IPS-NIHi7 (cell line): ENCODE data around the gene TECR.
"Not testable (repeated sequence)": the region's sequence is repeated elsewhere in the genome, so short reads cannot be mapped to it uniquely, and the experiment has no call there.

Source experiments
- DNase-seq: peaks from one replicate; pipeline ENCODE4 v3.0.0; 2012; ENCODE audit warnings: mixed read lengths; ENCODE audit errors: extremely low spot score

The TECR gene

DNA sequence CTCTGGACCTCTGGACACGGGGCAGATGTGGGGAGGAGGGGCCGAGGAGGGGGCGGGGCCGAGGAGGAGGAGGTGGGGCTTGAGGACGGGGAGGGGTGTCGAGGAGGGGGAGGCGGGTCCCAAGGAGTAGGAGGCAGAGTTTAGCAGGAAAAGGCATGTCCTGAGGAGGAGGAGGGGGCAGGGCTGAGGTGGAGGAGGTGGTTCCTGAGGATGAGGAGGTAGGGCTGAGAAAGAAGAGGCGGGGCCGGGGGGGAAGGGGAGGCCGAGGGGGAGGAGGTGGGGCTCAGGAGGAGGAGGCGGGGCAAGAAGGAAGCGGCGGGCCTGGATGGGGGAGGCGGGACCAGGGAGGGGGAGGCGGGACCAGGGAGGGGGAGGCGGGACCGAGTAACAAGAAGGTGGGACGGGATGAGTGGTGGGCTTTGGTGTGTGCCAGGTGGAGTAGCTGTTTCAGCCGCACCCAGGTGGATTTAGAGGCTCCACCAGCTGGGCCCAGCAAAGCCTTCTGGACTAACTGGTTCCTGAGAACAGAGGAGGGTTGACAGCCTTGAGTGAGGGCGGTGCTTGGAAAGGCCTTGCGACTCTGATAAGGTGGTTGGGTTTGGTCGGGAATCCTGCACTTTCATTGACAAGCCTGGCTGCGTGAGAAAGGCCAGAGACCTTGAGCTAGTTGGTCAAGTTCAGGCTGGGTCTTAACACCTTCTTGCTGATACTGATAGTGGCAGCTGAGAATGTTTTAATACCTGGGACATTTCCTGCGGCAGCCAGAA lies 7.7 kb downstream of the TECR start:
- DNase-seq, result peak; percentile 94

DNA sequence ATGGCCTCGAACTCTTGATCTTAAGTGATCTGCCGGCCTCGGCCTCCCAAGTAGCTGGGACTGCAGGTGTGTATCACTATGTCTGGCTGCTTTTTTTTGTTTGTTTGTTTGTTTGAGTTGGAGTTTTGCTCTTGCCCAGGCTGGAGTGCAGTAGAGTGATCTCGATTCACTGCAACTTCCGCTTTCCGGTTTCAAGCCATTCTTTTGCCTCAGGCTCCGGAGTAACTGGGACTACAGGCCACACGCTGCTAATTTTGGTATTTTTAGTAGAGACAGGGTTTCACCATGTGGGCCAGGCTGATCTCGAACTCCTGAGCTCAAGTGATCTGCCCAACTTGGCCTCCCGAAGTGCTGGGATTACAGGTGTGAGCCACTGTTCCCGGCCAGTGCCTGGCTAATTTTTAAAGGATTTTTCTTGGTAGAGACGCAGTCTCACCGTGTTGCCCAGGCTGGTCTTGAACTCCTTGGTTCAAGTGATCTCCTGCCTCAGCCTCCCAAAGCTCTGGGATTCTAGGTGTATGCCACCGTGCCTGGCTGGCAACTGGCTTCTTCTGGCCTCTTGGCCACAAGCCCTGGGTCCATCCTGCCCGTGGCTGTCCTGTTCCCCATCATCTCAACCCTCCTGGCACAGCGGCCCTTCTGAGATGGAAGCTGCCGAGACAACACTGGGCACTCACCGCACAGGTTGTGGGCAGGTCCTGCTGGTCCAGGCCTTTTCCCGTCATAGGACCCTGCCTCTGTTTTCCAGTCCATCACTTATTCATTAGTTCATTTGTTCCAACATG lies 11.5 kb downstream of the TECR start:
- DNase-seq, result no peak

DNA sequence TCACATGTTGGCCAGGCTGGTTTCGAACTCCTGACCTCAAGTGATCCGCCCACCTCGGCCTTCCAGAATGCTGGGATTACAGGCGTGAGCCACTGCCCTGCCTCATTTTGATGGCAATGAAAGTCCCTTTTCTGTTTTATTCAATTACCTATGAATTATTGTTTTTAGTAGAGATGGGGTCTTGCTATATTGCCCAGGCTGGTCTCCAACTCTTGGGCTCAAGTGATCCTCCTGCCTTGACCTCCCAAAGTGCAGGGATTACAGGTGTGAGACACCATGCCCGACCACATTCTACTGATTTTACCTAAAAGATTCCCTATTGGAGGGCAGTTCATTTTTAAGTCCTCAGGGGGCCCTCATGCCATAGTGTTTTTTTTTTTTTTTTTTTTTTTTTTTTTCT lies 12.6 kb downstream of the TECR start:
- DNase-seq, result not testable (repeated sequence)

DNA sequence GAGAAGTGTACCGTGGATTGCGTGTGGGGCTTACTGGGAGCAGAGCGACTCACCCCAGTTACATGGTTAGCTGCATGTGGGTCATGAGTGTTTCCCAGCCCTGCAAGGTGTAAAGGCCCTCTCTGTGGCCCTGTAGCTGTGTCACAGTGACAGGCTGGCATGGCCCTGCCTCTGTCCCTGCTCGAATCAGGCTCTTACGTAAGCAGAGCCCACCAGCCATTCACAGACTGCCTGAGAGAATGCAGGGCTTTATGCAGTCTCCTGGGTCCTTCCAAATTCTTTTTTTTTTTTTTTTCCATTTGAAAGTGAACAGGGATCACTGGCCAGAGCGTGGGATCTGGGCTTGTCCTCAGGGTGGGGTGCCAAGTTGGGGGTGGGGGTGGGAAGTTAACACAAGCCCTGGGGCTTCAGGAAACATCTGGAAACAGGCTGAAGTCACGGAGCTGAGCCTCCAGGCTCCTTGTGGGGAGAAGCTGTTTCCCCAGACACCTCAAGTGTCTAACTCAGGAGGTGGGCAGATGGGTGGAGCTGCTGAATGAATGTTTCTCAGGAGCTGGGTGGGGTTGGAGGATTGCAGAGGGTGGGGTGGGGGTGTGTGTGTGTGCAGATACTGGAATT lies 13.4 kb downstream of the TECR start:
- DNase-seq, result peak; percentile 10

DNA sequence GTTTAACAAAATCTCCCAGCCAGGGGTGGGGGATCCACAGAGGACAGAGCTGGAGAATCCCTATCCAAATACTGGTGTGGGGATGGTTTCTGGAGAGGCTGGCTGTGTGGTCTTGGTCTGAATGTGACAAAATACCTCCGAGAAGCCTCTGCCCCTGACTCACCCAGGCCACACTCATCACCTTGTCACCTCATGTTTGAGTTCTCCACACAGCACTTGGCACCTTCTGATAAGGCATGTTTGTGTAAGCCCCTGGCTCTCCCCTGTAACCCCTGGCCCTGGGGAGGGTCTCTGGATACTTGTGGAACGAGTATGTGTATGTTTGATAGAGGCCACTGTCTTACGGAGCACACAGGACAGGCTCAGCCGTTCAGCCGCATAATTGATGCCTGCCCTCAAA lies 14.7 kb downstream of the TECR start:
- DNase-seq, result peak; percentile 12

GRCh38 chr19:14544977-14545715 lies 15.8 kb downstream of the TECR start:
- peak; percentile 5 for DNase-seq

- no peak for DNase-seq
These were observed 16.3 kb downstream of the TECR start for GRCh38 chr19:14545716-14546082.

DNA sequence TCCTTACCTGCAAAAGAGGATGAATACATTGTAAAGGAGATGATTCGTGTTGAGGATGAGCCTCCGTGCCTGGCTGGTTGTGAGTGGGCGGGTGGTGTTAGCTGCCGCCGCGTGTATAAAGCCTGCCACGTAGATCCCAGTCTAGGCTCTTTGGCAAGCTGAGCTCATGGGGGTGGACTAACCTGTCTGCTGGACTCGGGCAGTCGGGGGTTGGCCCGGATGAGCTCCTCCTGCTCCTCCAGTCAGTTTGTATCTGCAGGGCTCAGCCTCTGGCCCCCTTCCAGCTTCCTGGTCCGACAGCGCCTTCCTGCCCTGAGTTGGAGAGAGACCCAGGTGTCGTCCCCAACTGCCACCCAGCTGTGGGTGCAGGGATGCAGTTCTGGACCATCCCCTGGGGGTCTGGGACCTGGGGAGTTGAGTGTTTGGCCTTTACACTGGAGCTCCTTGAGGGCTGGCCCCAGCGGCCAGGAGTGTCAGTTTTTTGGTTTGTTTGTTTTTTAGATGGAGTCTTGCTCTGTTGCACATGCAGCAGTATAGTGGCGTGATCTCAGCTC lies 20.9 kb downstream of the TECR start:
- DNase-seq, result no peak

- peak; percentile 79 for DNase-seq
These were observed 22.0 kb downstream of the TECR start for GRCh38 chr19:14551134-14552005.

DNA sequence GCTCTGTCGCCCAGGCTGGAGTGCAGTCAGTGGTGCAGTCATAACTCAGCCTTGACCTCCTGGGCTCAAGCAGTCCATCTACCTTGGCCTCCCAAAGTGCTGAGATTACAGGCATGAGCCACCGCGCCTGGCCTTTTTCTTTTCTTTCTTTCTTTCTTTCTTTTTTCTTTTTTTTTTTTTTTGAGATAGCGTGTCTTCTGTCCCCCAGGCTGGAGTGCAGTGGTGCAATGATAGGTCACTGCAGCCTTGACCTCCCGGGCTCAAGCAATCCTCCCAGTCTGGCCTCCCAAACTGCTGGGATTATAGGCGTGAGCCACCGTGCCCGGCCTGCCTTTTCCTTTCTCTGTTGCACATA lies 22.6 kb downstream of the TECR start:
- DNase-seq, result not testable (repeated sequence)

DNA sequence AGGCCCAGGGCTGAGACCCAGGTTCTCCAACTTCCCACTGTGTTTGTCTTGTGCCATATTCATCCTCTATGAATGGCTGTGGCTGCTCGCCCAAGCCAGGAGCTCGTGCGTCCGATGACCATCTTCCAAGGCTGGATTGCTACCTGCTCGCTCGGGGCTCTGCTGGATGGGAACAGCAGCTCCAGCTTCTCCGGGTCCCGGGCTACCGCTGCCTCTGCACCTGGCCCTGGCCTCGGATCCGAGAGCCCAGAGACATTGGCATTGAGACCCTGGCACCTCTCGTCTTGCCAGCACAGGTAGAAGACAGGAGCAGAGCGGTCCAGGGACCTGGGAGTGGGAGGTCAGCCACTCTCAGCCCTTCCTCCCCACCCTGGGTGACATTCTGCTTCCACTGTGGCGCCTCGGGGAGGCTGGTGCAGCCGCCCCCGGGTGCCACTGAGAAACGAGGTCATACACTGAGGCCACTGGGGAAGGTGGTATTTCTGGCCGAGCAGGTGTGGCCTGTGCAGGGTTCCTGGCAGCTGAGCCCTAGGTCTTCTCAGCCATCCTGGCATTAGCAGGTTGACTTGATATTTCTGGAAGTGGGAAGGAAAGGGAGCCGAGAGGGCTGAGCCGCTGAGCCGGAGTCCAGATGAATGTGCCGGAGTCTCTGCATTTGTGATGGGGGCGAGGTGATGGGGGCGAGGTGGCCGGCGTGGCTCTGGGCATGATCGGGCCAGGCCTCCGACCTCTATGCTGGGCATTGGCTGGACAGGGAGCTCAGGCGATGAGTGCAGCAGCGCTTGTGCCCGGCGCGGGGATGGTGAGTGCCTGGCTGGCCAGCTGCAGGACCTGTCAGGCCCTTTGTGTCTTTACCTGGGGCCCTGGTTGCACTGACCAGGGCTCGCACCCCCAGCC lies 23.9 kb downstream of the TECR start:
- DNase-seq, result no peak

GRCh38 chr19:14553939-14554243 lies 24.5 kb downstream of the TECR start:
- DNase-seq, result peak; percentile 4

- peak; percentile 19 for DNase-seq
These were observed 25.0 kb downstream of the TECR start for GRCh38 chr19:14554382-14554812.

DNA sequence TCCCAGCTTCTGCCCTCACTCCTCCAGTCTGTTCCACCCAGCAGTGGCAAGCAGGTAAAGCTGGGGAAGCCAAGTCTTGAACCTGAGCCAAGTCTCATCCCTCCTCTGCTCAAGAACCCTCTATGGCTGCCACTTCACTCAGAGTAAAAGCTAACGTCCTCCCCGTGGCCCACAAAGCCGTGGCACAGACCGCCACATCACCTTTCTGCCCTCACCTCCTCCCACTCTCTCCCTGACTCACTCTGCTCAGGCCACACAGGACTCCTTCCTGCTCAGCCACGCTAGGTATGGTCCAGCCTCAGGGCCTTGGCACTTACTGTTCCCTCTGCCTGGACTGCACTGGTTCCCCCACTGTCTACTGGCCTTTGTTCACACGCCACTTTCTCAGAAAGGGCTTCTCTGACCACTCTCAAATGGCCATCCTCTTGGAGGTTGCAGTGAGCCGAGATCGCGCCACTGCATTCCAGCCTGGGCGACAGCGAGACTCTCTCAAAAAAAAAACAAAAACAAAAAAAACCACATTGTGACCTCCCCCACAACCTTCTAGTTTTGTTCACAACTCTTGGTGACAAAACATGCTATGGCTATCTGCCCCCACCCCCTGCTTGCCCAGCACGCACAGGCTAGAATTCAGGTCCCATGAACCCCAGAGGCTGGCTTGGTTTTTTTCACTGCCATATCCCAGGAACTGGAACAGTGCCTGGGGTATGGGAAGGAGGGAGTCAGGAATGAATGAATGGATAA lies 26.7 kb downstream of the TECR start:
- no peak for DNase-seq

- DNase-seq, result peak; percentile 92
These were observed 27.3 kb downstream of the TECR start for GRCh38 chr19:14556662-14557188.

DNA sequence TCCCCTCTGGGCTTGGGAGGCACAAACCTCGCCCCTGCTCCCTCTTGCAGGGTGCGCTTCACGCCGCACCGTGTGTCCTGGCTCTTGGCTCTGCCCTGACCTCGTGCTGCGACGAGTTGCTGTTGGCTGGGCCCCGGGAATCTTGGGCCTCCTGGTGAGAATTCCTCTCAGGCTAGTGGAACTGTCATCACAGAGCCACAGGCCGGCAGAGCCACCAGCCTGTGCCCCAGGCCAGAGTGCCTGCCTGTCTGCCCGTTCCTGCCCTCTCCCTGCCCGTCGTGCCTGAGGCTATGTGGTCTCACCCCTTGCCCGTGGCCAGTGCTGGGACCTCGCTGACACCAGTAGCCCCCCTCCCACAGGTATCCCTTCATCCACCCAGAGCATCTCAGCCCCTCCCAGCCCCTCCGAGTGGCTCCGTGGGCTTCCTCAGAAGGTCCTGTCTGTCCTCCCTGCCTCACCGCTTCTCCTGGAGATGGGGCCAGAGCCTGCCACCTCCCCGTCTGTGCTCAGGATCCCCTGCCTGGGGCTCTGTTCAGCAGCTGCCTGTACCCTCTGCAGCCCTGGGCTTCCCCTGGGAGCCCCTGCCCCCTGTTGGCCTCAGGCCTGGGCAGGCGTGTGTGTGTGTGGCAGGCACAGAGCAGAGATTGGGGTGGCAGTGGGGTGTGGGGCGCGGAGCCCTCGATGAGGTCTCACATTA lies 29.1 kb downstream of the TECR start:
- peak; percentile 5 for DNase-seq

GRCh38 chr19:14559916-14560775 lies 30.8 kb downstream of the TECR start:
- no peak for DNase-seq

- no peak for DNase-seq
These were observed 31.3 kb downstream of the TECR start for GRCh38 chr19:14560776-14561108.
